HUES6 (cell line): Measurements from ENCODE around the gene TMPRSS7.

Experiments
- H3K27ac ChIP-seq: 2 replicates; pipeline ENCODE4 v1.7.0; 2013; ENCODE audit warnings: low read depth, mild to moderate bottlenecking, low read length, inconsistent platforms
- H3K27me3 ChIP-seq: 2 replicates; pipeline ENCODE4 v1.6.1; 2013; ENCODE audit warnings: low read length; ENCODE audit not compliant: control insufficient read depth, insufficient read depth
- H3K36me3 ChIP-seq: 2 replicates; pipeline ENCODE4 v1.6.1; 2013; ENCODE audit warnings: low read length; ENCODE audit not compliant: control insufficient read depth, insufficient read depth
- H3K4me1 ChIP-seq: 2 replicates; pipeline ENCODE4 v1.6.1; 2013; ENCODE audit warnings: low read length; ENCODE audit not compliant: control insufficient read depth, insufficient read depth
- H3K4me3 ChIP-seq: 2 replicates; pipeline ENCODE4 v1.5.1; 2013; ENCODE audit warnings: low read depth, low read length
- H3K9ac ChIP-seq: one replicate; pipeline ENCODE4 v1.6.1; 2013; ENCODE audit warnings: mild to moderate bottlenecking, low read length
- H3K9me3 ChIP-seq: 2 replicates; pipeline ENCODE4 v1.6.1; 2013; ENCODE audit warnings: low read depth, low read length; ENCODE audit not compliant: control insufficient read depth, insufficient read depth

Gene TMPRSS7

DNA sequence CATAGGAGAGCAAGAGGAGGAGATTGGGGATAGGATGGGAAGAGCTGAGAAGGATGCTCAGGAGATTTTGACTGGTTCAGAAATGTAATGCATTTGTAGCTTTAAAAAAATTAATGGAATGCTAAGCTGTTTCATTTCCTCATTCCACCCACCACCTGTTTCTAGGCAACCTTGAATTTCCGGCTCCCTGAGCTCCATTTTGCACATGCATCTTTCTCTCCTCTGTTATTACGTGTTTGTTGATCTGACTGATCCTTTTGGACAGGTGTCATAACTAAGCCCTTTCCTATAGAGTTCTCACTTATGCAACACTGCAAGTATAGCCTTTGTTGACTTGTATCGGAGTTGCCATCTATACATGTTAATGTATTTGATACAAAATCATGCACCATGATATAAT is 4.3 kb downstream of the TMPRSS7 start:
- Histone ChIP-seq H3K4me3 (no peak overlapping the region), H3K27ac (no peak overlapping the region), H3K9me3 (peaks cover 24% of the 10 kb centered on the region), H3K9ac (no peak overlapping the region), H3K36me3 (no peaks in the 10 kb centered on the region), H3K4me1 (peaks cover 5% of the 10 kb centered on the region), H3K27me3 (no peaks in the 10 kb centered on the region)

GRCh38 chr3:112041321-112041720 is 6.8 kb downstream of the TMPRSS7 start:
- Histone ChIP-seq H3K36me3 (no peaks in the 10 kb centered on the region), H3K4me1 (peaks cover 5% of the 10 kb centered on the region), H3K9me3 (peaks cover 21% of the 10 kb centered on the region), H3K4me3 (no peak overlapping the region), H3K9ac (no peak overlapping the region), H3K27ac (no peak overlapping the region), H3K27me3 (no peaks in the 10 kb centered on the region)

DNA sequence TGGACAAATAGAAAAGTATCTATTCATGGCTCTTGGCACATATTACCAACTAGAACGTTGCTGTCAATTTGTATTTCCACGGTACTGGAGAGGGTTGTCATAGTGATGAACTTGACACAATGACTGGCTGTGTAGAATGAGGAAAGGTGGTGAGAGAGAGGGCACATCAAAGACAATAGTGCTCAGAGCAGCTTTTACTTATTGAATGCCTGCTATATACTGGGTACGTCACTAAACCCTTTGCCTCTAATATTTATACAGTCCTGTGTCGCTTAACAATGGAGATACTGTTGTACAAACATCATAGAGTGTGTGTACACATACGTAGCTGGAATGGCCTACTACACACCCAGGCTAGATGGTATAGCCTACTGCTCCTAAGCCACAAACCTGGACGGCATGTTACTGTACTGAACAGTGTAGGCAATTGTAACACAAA is 8.3 kb downstream of the TMPRSS7 start:
- peaks cover 5% of the 10 kb centered on the region for H3K4me1 ChIP-seq
- H3K9me3 ChIP-seq: peaks cover 6% of the 10 kb centered on the region; the same call in 1 of the 2 replicates
- H3K4me3 ChIP-seq: no peak overlapping the region
- H3K27me3 ChIP-seq: no peaks in the 10 kb centered on the region
- H3K27ac ChIP-seq: no peak overlapping the region
- H3K9ac ChIP-seq: no peak overlapping the region
- no peaks in the 10 kb centered on the region for H3K36me3 ChIP-seq

GRCh38 chr3:112043621-112044201 is 9.2 kb downstream of the TMPRSS7 start:
- no peak overlapping the region for H3K9ac ChIP-seq
- no peak overlapping the region for H3K4me3 ChIP-seq
- H3K36me3 ChIP-seq: no peaks in the 10 kb centered on the region
- 0 out of 2 replicates have a peak, but pooled peaks cover 3% of the 10 kb centered on the region for H3K9me3 ChIP-seq
- H3K27me3 ChIP-seq: no peaks in the 10 kb centered on the region
- H3K27ac ChIP-seq: no peak overlapping the region
- peaks cover 10% of the 10 kb centered on the region for H3K4me1 ChIP-seq

GRCh38 chr3:112046599-112046998 is 12.1 kb downstream of the TMPRSS7 start:
- H3K4me1 ChIP-seq: peaks cover 13% of the 10 kb centered on the region
- no peaks in the 10 kb centered on the region for H3K27me3 ChIP-seq
- H3K36me3 ChIP-seq: no peaks in the 10 kb centered on the region
- H3K9ac ChIP-seq: no peak overlapping the region
- H3K9me3 ChIP-seq: no peaks in the 10 kb centered on the region
- H3K27ac ChIP-seq: no peak overlapping the region
- no peak overlapping the region for H3K4me3 ChIP-seq

- Histone ChIP-seq H3K9me3 (no peaks in the 10 kb centered on the region), H3K27me3 (no peaks in the 10 kb centered on the region), H3K9ac (no peak overlapping the region), H3K36me3 (no peaks in the 10 kb centered on the region), H3K4me3 (no peak overlapping the region), H3K27ac (no peak overlapping the region), H3K4me1 (peaks cover 19% of the 10 kb centered on the region)
These were observed 12.7 kb downstream of the TMPRSS7 start for GRCh38 chr3:112047264-112047663.

DNA sequence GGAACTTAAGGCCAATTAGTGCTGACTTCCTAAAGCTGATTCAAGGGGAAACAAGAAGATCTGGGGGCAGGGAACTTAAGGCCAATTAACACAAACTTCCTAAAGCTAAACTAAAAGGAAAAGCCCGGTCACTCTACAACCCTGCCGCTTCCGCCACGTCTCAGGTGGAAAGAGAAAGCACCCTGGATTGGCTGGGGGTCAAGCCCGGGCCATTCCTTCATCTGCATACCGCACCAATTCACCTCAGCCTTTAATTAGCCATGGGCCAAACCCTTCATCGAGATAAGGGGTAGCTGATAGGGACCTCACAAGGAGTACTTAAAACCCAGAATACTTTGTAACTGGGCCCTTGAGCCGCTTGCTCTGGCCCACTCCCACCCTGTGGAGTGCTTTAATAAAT is 14.4 kb downstream of the TMPRSS7 start:
- Histone ChIP-seq H3K9me3 (no peaks in the 10 kb centered on the region), H3K4me1 (peaks cover 31% of the 10 kb centered on the region), H3K9ac (no peak overlapping the region), H3K4me3 (no peak overlapping the region), H3K36me3 (no peaks in the 10 kb centered on the region), H3K27ac (no peak overlapping the region), H3K27me3 (no peaks in the 10 kb centered on the region)

GRCh38 chr3:112053229-112053628 is 18.7 kb downstream of the TMPRSS7 start:
- H3K4me1 ChIP-seq: peaks cover 31% of the 10 kb centered on the region
- no peaks in the 10 kb centered on the region for H3K36me3 ChIP-seq
- H3K27me3 ChIP-seq: no peaks in the 10 kb centered on the region
- H3K9ac ChIP-seq: no peak overlapping the region
- H3K4me3 ChIP-seq: no peak overlapping the region
- no peaks in the 10 kb centered on the region for H3K9me3 ChIP-seq
- no peak overlapping the region for H3K27ac ChIP-seq

DNA sequence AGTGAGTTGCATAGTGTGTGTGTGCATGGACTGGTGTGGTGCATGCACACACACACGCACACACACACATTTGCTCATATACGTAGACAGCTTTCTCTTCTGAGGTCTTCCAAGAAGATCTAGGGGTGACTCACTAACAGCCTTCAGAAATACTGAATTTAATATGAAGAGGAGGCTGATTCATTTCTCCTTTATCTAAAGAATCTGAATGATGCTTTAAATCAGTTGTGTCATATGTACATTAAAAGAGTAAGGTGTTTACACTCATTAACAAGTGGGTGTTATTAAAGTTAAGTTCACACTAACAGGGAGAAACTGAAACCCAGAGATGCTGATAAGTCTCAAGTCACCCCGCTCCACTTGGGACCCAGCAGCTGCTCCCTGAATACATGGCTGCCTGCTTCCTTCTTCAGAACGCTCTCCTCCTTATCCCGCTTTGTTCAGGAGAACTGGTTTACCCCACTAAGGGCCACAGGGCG is 22.0 kb downstream of the TMPRSS7 start:
- no peaks in the 10 kb centered on the region for H3K27me3 ChIP-seq
- no peaks in the 10 kb centered on the region for H3K36me3 ChIP-seq
- no peak overlapping the region for H3K4me3 ChIP-seq
- H3K27ac ChIP-seq: no peak overlapping the region
- no peak overlapping the region for H3K9ac ChIP-seq
- 0 out of 2 replicates have a peak, but pooled peaks cover 6% of the 10 kb centered on the region for H3K9me3 ChIP-seq
- peaks cover 18% of the 10 kb centered on the region for H3K4me1 ChIP-seq

DNA sequence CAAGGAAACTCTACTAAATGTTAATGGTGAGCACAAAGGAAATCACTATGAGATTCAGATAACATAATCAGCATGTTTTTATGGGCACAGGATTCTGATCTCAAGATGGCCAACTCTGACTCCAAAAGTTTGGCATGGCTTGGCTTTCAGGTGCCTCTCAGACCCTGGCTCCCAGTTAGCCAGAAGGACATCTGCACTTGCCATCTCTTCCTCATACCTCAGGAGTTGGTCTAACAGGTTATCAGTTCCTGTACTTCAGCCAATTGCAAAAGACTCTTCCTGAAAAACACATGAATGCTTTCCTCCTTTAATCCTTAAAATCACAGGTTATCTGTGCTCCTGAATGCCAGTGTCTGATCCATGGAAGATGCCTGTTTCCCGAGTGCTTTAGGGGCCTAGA is 25.0 kb downstream of the TMPRSS7 start:
- Histone ChIP-seq H3K4me3 (no peak overlapping the region), H3K27me3 (no peaks in the 10 kb centered on the region), H3K9ac (no peak overlapping the region), H3K27ac (no peak overlapping the region), H3K9me3 (0 out of 2 replicates have a peak, but pooled peaks cover 6% of the 10 kb centered on the region), H3K36me3 (no peaks in the 10 kb centered on the region), H3K4me1 (no peaks in the 10 kb centered on the region)

DNA sequence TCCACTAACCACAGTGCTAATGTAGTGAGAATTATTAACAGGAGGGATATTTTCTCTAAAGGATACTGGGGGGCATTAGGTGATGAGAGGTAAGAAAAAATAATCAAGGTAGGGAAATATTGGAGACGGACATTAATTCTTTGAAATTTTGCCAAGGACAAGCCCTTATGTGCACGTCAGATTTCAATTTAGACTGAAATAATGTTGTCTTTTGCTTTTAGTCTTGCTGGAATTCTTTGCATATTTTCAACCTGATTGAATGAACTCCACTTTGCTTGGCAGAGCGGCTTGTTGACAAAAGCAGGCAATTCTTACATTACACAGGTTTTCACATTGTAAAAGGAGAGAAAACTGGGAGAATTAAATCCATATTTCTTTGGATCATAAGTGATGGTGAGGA is 26.6 kb downstream of the TMPRSS7 start:
- Histone ChIP-seq H3K27ac (no peak overlapping the region), H3K4me1 (no peaks in the 10 kb centered on the region), H3K9me3 (0 out of 2 replicates have a peak, but pooled peaks cover 6% of the 10 kb centered on the region), H3K36me3 (no peaks in the 10 kb centered on the region), H3K4me3 (no peak overlapping the region), H3K27me3 (no peaks in the 10 kb centered on the region), H3K9ac (no peak overlapping the region)
